Ramos (cell line): ENCODE results near the gene ESYT2.

ENCODE experiments used
- in situ Hi-C: fragments of 300-500 bp; cut with MboI; formaldehyde crosslinking; loops from one replicate; pipeline ENCODE4 v1.14.3; 2022; ENCODE audit warnings: low sequenced_read_pairs; ENCODE audit not compliant: unreplicated experiment

The ESYT2 gene

GRCh38 chr7:158748335-158748734, 81.0 kb downstream of the ESYT2 start:
- in situ Hi-C loops: no loop called here

- in situ Hi-C loops: no loop called here
Observed at GRCh38 chr7:158747408-158747807, 81.9 kb downstream of the ESYT2 start.

- in situ Hi-C loops: no loop called here
Observed at GRCh38 chr7:158746957-158747356, 82.4 kb downstream of the ESYT2 start.

- in situ Hi-C loops: no loop called here
Observed at GRCh38 chr7:158745057-158745715, 84.1 kb downstream of the ESYT2 start.

- in situ Hi-C loops: no loop called here
Observed at GRCh38 chr7:158744070-158744469, 85.2 kb downstream of the ESYT2 start.

GRCh38 chr7:158743219-158743618, 86.1 kb downstream of the ESYT2 start:
- in situ Hi-C loops: no loop called here

GRCh38 chr7:158742065-158742821, 87.1 kb downstream of the ESYT2 start:
- in situ Hi-C loops: no loop called here

- in situ Hi-C loops: no loop called here
Observed at GRCh38 chr7:158741294-158741666, 88.0 kb downstream of the ESYT2 start.

GRCh38 chr7:158740657-158741293, 88.5 kb downstream of the ESYT2 start:
- in situ Hi-C loops: no loop called here

GRCh38 chr7:158740013-158740656, 89.2 kb downstream of the ESYT2 start:
- in situ Hi-C loops: no loop called here

- in situ Hi-C loops: no loop called here
Observed at GRCh38 chr7:158738841-158739240, 90.5 kb downstream of the ESYT2 start.

GRCh38 chr7:158737064-158737695, 92.1 kb downstream of the ESYT2 start:
- in situ Hi-C loops: no loop called here

- in situ Hi-C loops: no loop called here
Observed at GRCh38 chr7:158735935-158736334, 93.4 kb downstream of the ESYT2 start.

GRCh38 chr7:158734861-158735260, 94.4 kb downstream of the ESYT2 start:
- in situ Hi-C loops: no loop called here

- in situ Hi-C loops: no loop called here
Observed at GRCh38 chr7:158733775-158734494, 95.4 kb downstream of the ESYT2 start.

GRCh38 chr7:158733220-158733519, 96.1 kb downstream of the ESYT2 start:
- in situ Hi-C loops: no loop called here

GRCh38 chr7:158732494-158733219, 96.7 kb downstream of the ESYT2 start:
- in situ Hi-C loops: no loop called here

GRCh38 chr7:158731761-158732160, 97.5 kb downstream of the ESYT2 start:
- in situ Hi-C loops: no loop called here
